ENCODE measurements around the gene DCBLD1. TPM values are rescaled to one million over a fixed set of nuclear protein-coding genes. Genes with fewer than 3 reads are reported as not detected.

Gene DCBLD1
- total RNA-seq, 1 experiment from 2014 or later = 6.1 TPM

DNA sequence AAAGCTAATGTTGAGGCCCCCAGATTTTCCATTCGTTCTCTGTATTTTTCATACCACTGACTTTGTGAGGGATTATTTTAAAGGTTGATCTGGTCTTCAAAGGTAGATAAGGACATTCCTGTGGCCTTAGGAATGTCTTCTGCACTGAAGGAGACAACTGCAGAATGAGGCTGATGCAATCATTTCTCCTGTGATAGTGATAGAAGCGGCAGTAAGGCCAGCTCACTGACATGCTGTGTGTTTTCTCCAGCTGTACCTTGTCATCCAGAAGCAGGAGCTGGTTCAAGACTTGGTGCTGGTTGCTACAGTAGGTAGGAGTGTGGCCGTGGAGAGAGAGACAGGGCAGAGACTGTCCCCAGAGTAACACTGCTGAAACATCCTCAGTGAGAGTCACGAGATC, 53.8 kb downstream of the DCBLD1 start:
- peaks cover 5% of the 10 kb centered on the region for H3F3A ChIP-seq (ENCODE audit: insufficient read depth, low read depth)
- DNase-seq = peak; percentile 28 to 75
- H3K27ac ChIP-seq = peak overlapping the region; percentile 51
- ChIA-PET POLR2A (ENCODE audit: unreplicated experiment) (interaction anchor here (0.5 kb wide), 2 partner anchors 27 to 140 kb away, joined by 4 to 6 read pairs; no protein-coding TSS in a partner anchor), CTCF (interaction anchor here (0.5 kb wide), 1 partner anchor 133 kb away, joined by 3 read pairs; no protein-coding TSS in a partner anchor)
- peaks cover 32% of the 10 kb centered on the region for H3K36me3 ChIP-seq (ENCODE audit: low read depth)
- no peaks in the 10 kb centered on the region for H3K79me2 ChIP-seq (ENCODE audit: low read depth)
- peak overlapping the region; percentile 56 for H2AFZ ChIP-seq
- H3K4me2 ChIP-seq = peak overlapping the region; percentile 47
- 0 out of 2 replicates have a peak, but pooled peaks cover 3% of the 10 kb centered on the region for H3K9me2 ChIP-seq (ENCODE audit: insufficient read depth)
- no peaks in the 10 kb centered on the region for H3K27me3 ChIP-seq (ENCODE audit: insufficient read depth, low read depth)
- H3K9me3 ChIP-seq (ENCODE audit: insufficient read depth, low read depth) = peaks cover 8% of the 10 kb centered on the region; the same call in 1 of the 2 replicates
- no peaks in the 10 kb centered on the region for H4K20me1 ChIP-seq (ENCODE audit: insufficient read depth)
- TF ChIP-seq EZH2 (IDR thresholded peaks at IDR 0.05; ENCODE audit: low read depth) = no peak
- TF ChIP-seq, protein P1, sequence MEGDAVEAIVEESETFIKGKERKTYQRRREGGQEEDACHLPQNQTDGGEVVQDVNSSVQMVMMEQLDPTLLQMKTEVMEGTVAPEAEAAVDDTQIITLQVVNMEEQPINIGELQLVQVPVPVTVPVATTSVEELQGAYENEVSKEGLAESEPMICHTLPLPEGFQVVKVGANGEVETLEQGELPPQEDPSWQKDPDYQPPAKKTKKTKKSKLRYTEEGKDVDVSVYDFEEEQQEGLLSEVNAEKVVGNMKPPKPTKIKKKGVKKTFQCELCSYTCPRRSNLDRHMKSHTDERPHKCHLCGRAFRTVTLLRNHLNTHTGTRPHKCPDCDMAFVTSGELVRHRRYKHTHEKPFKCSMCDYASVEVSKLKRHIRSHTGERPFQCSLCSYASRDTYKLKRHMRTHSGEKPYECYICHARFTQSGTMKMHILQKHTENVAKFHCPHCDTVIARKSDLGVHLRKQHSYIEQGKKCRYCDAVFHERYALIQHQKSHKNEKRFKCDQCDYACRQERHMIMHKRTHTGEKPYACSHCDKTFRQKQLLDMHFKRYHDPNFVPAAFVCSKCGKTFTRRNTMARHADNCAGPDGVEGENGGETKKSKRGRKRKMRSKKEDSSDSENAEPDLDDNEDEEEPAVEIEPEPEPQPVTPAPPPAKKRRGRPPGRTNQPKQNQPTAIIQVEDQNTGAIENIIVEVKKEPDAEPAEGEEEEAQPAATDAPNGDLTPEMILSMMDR (conservative IDR thresholded peaks at IDR 0.05) = no peak
- H3K4me3 ChIP-seq = no peak overlapping the region
- no TSS peak for BruUV-seq (replicated peaks)
- intact Hi-C loops (cut with micrococcal nuclease; ENCODE audit: unreplicated experiment) = no loop called here
- peaks cover 28% of the 10 kb centered on the region for H3K4me1 ChIP-seq (replicated peaks; ENCODE audit: insufficient read depth)

DNA sequence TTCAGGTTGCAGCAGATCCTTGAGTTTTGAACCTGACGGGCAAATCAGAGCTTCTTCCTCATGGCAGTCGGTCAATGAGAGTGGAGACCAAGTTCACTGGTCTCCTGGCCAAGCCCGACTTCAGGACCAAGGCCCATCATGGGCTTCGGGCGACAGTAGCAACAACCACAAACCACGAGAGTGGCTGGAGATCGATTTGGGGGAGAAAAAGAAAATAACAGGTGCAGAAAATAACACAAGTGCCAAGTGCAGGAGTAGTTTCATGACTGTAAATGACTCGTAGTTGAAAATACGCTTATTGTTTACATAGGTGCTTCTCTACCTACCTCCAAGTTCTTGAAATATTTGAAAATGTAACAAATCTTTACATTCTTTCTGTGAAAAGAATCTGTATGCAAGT, 56.1 kb downstream of the DCBLD1 start:
- POLR2A ChIA-PET (ENCODE audit: unreplicated experiment) = no interaction called here
- Histone ChIP-seq H3K4me2 (no peak overlapping the region), H3F3A (ENCODE audit: insufficient read depth, low read depth) (peaks cover 16% of the 10 kb centered on the region), H2AFZ (no peak overlapping the region), H3K79me2 (ENCODE audit: low read depth) (no peaks in the 10 kb centered on the region), H4K20me1 (ENCODE audit: insufficient read depth) (no peaks in the 10 kb centered on the region), H3K9me2 (ENCODE audit: insufficient read depth) (peaks cover 3% of the 10 kb centered on the region; the same call in 1 of the 2 replicates), H3K36me3 (ENCODE audit: low read depth) (peaks cover 35% of the 10 kb centered on the region), H3K27ac (no peak overlapping the region), H3K27me3 (ENCODE audit: insufficient read depth, low read depth) (no peaks in the 10 kb centered on the region), H3K9me3 (ENCODE audit: insufficient read depth, low read depth) (peaks cover 9% of the 10 kb centered on the region; the same call in 1 of the 2 replicates), H3K4me3 (no peak overlapping the region; the same call in 1 of the 2 replicates), H3K4me1 (replicated peaks; ENCODE audit: insufficient read depth) (peaks cover 34% of the 10 kb centered on the region)
- no TSS peak for BruUV-seq (replicated peaks)
- intact Hi-C loops (cut with micrococcal nuclease; ENCODE audit: unreplicated experiment) = no loop called here
- TF ChIP-seq, protein P1 (conservative IDR thresholded peaks at IDR 0.05) = no peak
- TF ChIP-seq EZH2 (IDR thresholded peaks at IDR 0.05; ENCODE audit: low read depth) = no peak
- CTCF ChIA-PET = no interaction called here
- no peak for DNase-seq

DNA sequence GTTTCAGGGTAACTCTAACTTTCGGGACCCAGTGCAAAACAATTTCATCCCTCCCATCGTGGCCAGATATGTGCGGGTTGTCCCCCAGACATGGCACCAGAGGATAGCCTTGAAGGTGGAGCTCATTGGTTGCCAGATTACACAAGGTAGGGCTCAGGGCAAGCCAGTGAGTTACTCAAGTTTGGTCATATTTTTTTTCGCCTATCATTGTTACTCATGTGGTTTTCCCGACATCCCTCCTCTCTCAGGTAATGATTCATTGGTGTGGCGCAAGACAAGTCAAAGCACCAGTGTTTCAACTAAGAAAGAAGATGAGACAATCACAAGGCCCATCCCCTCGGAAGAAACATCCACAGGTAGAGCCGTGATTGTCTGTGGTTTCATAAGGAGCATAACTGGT, 58.2 kb downstream of the DCBLD1 start:
- peaks cover 9% of the 10 kb centered on the region; the same call in 1 of the 2 replicates for H3K9me3 ChIP-seq (ENCODE audit: insufficient read depth, low read depth)
- no peaks in the 10 kb centered on the region for H3K27me3 ChIP-seq (ENCODE audit: insufficient read depth, low read depth)
- H3K4me3 ChIP-seq = no peak overlapping the region
- TF ChIP-seq EZH2 (IDR thresholded peaks at IDR 0.05; ENCODE audit: low read depth) = no peak
- TF ChIP-seq, protein P1 (conservative IDR thresholded peaks at IDR 0.05) = no peak
- POLR2A ChIA-PET (ENCODE audit: unreplicated experiment) = no interaction called here
- no peak overlapping the region for H3K4me2 ChIP-seq
- H3K4me1 ChIP-seq (replicated peaks; ENCODE audit: insufficient read depth) = peaks cover 52% of the 10 kb centered on the region
- peak in 1 of 2 experiments; percentile 72 for DNase-seq
- H3K27ac ChIP-seq = peak overlapping the region; percentile 18; the same call in 1 of the 2 replicates
- BruUV-seq (replicated peaks) = no TSS peak
- intact Hi-C loops (cut with micrococcal nuclease; ENCODE audit: unreplicated experiment) = no loop called here
- no peaks in the 10 kb centered on the region for H4K20me1 ChIP-seq (ENCODE audit: insufficient read depth)
- CTCF ChIA-PET = no interaction called here
- H3F3A ChIP-seq (ENCODE audit: insufficient read depth, low read depth) = peaks cover 34% of the 10 kb centered on the region
- H3K36me3 ChIP-seq (ENCODE audit: low read depth) = peaks cover 32% of the 10 kb centered on the region
- H3K79me2 ChIP-seq (ENCODE audit: low read depth) = no peaks in the 10 kb centered on the region
- H2AFZ ChIP-seq = no peak overlapping the region
- peaks cover 2% of the 10 kb centered on the region; the same call in 1 of the 2 replicates for H3K9me2 ChIP-seq (ENCODE audit: insufficient read depth)
